ENCODE data around the gene MICAL2.

Gene MICAL2

DNA sequence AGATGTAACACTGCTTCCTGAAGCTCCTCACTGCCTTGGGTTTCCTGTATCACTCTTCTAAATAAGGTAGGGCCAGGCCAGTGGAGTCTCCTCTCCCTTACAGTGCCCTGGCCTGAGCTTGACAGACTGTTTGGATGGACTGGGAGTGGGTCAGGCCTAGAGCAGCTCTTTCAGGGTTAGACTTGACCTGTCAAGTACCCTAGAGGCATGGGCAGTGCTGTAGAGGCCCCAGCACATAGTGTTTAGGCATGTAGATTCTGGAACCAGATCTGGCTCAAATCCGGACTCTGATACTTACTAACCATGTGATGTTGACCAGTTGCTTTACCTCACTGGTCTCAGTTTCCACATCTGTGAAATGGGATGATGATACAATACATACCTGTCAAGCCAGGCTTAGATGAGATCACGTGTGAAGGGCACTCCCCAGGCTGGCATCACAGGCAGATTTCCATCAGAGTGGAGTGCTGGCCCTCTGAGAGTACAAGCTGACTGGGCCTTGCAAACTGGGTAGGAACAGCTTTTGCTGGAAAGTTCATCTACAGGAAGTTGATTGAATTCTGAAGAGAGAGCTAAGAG lies 1.4 kb upstream of the MICAL2 start:
- no peaks in the 10 kb centered on the region for H3K27me3 Mint-ChIP-seq
- no peak for DNase-seq
- H3K27ac Mint-ChIP-seq: peak overlapping the region in 1 of 2 donors; percentile 59
- no peak for ATAC-seq (replicated peaks)
- peaks cover 35 to 43% of the 10 kb centered on the region in 2 donors for H3K4me1 Mint-ChIP-seq (ENCODE audit: low read depth in 2 of 2)
- peak overlapping the region; percentile 71 to 78 for H3K4me3 Mint-ChIP-seq
- H3K9me3 Mint-ChIP-seq: no peaks in the 10 kb centered on the region
- peaks cover 6% of the 10 kb centered on the region for H3K36me3 Mint-ChIP-seq (ENCODE audit: insufficient read depth)

DNA sequence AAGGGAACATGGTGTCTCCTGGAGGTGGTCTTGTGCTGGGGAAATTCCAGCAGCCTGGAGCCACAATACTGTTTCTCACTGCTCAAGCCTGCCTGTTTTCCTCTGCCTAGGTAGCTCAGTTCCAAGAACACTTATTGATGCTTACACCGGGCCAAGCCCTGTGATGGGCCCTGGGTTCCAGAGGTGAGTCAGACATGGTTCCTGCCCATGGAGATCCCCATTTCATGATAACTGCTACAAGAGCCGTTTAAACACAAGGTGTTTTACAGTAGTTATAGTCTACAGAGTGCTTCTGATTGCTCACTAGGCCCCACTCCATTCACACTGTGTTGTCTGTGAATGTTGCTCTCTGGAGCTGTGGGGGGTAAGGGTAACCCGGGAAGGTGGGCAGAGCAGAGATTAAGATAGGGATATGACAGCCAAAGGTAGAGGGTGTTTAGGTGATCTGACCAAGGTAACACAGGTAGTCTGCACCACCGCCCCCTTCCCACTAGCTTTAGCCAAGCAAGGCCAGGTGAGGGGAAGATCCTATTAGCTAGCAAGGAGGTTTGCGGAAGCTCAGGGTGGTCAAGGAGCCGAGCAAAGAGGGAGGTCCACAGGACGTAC lies 696 bp upstream of the MICAL2 start:
- Mint-ChIP-seq H3K4me3 (peak overlapping the region; percentile 71 to 78), H3K4me1 (ENCODE audit: low read depth in 2 of 2) (peaks cover 38 to 40% of the 10 kb centered on the region in 2 donors), H3K27me3 (no peaks in the 10 kb centered on the region), H3K27ac (peak overlapping the region; percentile 41 to 59), H3K9me3 (no peaks in the 10 kb centered on the region), H3K36me3 (ENCODE audit: insufficient read depth) (peaks cover 6% of the 10 kb centered on the region)
- DNase-seq: no peak
- no peak for ATAC-seq (replicated peaks)

DNA sequence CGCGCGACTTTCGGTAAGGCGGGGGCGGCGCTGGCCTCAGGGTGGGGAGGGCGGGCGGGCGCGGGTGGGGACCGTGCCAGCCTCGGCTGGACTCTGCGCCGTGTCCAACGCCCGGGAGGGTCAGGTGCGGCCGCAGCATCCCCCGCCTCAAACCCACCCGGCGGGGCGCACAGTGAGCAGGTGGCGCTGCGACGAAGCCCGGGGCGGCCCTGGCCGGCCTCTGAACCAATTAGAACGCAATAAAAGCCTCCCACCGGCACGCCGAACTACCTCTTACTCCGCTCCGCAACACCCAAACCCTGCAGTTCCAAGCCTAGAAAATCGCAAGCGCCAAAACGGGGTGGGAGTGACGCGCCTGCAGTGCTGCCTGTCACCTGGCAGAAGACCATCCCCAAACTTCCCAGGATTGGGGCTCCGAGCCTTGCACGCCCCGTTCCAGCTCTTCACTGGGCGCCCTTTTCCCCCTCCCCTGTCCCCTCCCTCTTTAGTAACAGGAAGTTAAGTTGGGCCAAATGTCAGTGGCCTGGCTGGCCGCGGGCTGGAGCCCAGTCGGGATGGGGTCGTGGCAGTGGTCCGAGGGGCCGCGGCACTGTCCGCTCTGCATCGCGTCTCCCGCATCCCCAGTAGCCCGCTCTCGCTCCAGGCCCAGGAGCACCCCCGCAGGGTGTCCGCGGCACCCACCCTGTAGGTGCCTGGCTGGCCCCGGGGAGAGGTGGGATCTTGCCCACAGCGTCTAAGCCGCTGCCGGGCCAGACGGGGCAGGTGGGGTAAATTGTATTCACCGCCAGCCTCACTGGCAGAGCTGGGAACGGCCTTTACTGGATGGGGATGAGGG lies 541 bp downstream of the MICAL2 start:
- Mint-ChIP-seq H3K27ac (no peak overlapping the region), H3K27me3 (no peaks in the 10 kb centered on the region), H3K4me3 (peak overlapping the region; percentile 79 to 82), H3K9me3 (no peaks in the 10 kb centered on the region), H3K36me3 (ENCODE audit: insufficient read depth) (peaks cover 3% of the 10 kb centered on the region), H3K4me1 (ENCODE audit: low read depth in 2 of 2) (peaks cover 33 to 35% of the 10 kb centered on the region in 2 donors)
- ATAC-seq (replicated peaks): peak; percentile 41
- peak in 2 of 3 experiments; percentile 14 to 19 for DNase-seq

DNA sequence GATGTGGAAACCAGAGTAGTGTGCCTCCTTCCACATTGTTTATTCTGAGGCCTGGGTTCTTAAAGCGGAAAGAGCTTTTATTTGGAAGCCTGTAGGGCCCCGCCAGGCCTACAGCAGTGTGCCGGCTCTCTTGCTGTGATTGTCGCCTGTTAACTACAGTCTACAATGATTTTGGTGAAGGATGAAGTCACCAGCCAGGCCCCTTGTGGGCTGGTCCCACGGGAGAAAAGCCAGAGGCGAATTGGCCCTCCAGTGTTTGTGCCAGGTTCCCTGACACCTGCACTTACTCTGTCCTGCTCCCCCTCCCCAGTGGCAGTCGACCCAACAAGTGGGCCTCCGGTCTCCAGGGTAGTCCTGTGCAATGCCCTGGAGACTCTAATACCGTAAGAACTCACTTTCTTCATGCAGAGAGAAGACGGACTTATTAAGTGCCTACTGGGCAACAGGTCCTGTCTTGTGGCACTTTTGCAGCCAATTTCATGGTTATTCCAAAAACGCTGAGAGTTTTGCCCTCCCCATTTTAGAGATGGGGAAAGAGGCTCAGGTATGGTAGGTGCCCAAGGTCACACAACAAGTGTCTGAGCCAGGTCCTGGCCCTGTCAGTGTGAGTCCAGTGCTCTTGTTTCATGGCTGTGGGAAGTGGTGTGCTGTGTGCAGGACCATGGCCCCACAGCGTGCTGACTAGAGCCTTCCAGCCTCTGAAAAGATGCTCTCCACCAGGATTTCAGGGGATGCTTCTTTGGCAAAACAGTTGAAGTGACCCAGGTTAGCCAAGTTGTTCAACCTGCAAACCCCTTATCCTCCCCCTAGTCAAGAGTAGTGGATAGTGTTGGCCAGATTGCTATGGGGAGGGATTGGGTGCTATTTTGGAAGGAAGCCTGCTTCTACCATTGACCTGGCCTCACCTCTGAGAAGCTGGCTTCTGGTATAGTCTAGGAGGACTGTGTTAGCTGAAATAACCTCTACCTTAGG lies 1.4 kb downstream of the MICAL2 start:
- Mint-ChIP-seq H3K36me3 (ENCODE audit: insufficient read depth) (peaks cover 3% of the 10 kb centered on the region), H3K4me1 (ENCODE audit: low read depth in 2 of 2) (peaks cover 30 to 36% of the 10 kb centered on the region in 2 donors), H3K27me3 (no peaks in the 10 kb centered on the region), H3K9me3 (no peaks in the 10 kb centered on the region), H3K27ac (no peak overlapping the region), H3K4me3 (peak overlapping the region; percentile 79 to 82)
- DNase-seq (no peak), ATAC-seq (replicated peaks) (no peak)

DNA sequence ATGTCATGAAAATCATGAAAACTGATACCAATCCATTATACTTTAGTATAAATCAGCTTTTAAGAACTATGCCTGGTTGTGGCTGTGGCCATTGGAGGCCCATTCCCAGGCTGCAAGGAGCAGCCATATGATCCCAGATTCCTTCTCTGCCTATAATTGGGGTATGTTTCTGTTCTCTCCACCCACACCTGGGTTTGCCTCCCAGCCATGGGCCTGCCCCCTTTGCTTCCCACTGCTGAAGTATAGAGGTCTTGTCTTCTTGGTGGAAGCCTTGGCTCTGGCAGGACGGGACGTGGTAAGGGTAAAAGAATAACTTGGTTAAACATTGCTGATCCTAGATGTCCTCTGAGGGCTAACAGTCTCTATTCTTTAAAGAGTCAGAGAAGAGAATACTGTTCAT lies 2.4 kb downstream of the MICAL2 start:
- H3K27me3 Mint-ChIP-seq: no peaks in the 10 kb centered on the region
- H3K9me3 Mint-ChIP-seq: no peaks in the 10 kb centered on the region
- DNase-seq: no peak
- peaks cover 3% of the 10 kb centered on the region for H3K36me3 Mint-ChIP-seq (ENCODE audit: insufficient read depth)
- H3K27ac Mint-ChIP-seq: peak overlapping the region in 1 of 2 donors; percentile 16
- peaks cover 30 to 39% of the 10 kb centered on the region in 2 donors for H3K4me1 Mint-ChIP-seq (ENCODE audit: low read depth in 2 of 2)
- ATAC-seq (replicated peaks): no peak
- no peak overlapping the region for H3K4me3 Mint-ChIP-seq

DNA sequence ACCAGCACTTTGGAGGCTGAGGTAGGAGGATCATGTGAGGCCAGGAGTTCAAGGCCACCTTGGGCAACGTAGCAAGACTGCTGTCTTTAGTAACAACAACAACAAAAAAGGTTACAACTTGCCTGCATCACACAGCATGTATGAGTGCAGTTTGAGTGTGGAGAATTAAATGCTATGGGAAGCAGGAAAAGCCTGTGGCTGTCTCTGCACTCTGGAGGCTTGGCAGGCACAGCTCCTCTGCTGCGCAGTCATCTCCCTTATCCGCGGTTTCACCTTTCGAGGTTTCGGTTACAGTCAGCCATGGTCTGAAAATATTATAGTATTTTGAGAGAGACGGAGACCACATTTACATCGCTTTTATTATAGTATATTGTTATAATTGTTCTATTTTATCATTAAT lies 2.9 kb downstream of the MICAL2 start:
- ATAC-seq (replicated peaks) (no peak), DNase-seq (no peak)
- peaks cover 30 to 39% of the 10 kb centered on the region in 2 donors for H3K4me1 Mint-ChIP-seq (ENCODE audit: low read depth in 2 of 2)
- H3K27ac Mint-ChIP-seq: peak overlapping the region in 1 of 2 donors; percentile 16
- no peaks in the 10 kb centered on the region for H3K9me3 Mint-ChIP-seq
- peak overlapping the region in 1 of 2 donors; percentile 33 for H3K4me3 Mint-ChIP-seq
- H3K27me3 Mint-ChIP-seq: no peaks in the 10 kb centered on the region
- peaks cover 3% of the 10 kb centered on the region for H3K36me3 Mint-ChIP-seq (ENCODE audit: insufficient read depth)

DNA sequence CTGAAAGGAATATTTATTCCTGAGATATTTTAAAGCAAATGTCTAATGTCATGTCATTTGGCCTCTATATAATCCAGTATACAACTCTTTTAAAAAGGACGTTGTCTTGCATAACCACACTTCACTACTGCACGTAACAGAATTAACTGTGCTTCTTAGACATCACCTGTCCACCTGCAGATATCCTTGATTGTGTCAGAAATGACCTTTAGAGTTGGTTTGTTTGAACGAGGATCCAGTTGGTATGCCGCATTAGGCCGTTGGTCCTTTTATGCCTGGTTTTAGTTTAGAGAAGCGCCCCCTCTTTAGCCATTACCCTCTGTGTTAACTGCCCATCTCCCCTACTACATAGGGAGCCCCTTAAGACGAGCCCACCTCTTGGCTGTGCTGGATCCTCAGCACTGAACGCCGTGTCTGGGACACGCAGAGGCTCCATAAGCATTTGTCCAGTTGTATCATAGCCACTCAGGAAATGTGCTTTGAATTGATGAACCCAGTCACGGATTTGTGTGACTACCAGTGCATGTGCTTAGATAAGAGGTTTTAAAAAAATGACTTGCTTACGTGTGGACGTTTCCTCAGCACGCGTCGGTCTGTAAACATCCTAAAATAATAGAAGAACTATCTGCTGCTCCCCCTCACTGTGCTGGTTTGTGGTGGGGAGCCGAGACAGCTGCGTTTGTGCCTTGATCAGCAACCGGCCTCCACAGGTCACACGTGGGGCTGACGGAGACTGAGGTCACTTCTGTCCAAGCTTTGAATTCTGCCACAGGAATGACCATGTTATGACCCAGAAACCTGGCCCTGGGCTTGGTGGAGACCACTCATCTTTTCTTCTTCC lies 4.0 kb downstream of the MICAL2 start:
- Mint-ChIP-seq H3K4me1 (ENCODE audit: low read depth in 2 of 2) (peaks cover 29 to 34% of the 10 kb centered on the region in 2 donors), H3K27me3 (no peaks in the 10 kb centered on the region), H3K4me3 (no peak overlapping the region), H3K9me3 (no peaks in the 10 kb centered on the region), H3K27ac (no peak overlapping the region), H3K36me3 (ENCODE audit: insufficient read depth) (no peaks in the 10 kb centered on the region)
- ATAC-seq (replicated peaks) (no peak), DNase-seq (no peak)

DNA sequence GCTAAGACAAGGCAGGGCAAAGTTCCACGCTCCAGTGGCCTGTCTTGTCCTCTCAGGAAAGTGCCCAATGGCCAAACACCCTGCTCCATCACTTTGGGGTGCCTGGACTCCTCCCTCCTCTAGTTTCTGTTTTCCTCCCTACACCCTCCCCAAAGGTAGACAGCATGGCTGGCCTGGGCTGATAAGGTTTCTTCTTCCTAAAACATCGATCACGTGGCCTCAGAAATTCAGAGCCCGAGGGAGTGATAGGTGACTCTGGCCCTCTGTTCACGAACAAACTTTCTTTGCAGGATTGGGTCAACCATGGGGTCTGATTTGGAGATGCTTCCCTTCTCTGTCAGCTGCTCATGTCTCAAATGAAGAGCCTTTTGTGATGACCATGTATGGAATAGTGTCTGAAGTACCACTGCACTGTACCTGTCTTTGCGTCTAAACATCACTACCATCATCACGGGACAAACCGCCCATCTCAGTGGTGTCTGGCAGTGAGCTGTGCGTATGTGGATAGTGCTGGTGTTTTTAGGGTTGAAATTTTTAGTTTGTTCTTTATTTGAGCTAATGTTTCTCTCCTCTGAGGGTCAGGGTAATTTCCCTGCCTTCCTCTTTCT lies 6.1 kb downstream of the MICAL2 start:
- Mint-ChIP-seq H3K36me3 (ENCODE audit: insufficient read depth) (no peaks in the 10 kb centered on the region), H3K4me3 (no peak overlapping the region), H3K4me1 (ENCODE audit: low read depth in 2 of 2) (peaks cover 25 to 32% of the 10 kb centered on the region in 2 donors), H3K9me3 (no peaks in the 10 kb centered on the region), H3K27me3 (no peaks in the 10 kb centered on the region), H3K27ac (peak overlapping the region in 1 of 2 donors; percentile 44)
- ATAC-seq (replicated peaks) (no peak), DNase-seq (no peak)

DNA sequence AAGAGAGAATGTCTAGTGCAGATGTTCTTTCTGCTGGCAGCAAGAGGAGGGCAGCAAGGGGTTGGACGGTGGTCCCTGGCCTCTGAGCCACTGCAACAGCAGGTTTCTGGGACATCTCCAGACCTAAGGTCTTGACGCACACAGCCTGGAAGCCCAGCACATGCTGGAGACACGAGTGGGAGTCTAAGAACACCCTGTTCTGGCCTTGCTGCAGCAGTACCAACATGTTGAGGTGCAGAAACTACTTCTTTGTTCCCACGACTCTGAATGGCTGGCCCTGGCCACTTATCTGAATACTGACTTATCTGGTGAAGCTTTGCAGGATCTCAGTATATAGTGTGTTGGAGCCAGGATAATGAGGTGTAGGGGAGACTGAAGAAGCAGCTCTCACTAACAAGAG lies 6.8 kb downstream of the MICAL2 start:
- H3K4me3 Mint-ChIP-seq: no peak overlapping the region
- no peaks in the 10 kb centered on the region for H3K9me3 Mint-ChIP-seq
- no peaks in the 10 kb centered on the region for H3K36me3 Mint-ChIP-seq (ENCODE audit: insufficient read depth)
- ATAC-seq (replicated peaks) (no peak), DNase-seq (no peak)
- H3K4me1 Mint-ChIP-seq (ENCODE audit: low read depth in 2 of 2): peaks cover 19 to 31% of the 10 kb centered on the region in 2 donors
- H3K27me3 Mint-ChIP-seq: no peaks in the 10 kb centered on the region
- no peak overlapping the region for H3K27ac Mint-ChIP-seq

DNA sequence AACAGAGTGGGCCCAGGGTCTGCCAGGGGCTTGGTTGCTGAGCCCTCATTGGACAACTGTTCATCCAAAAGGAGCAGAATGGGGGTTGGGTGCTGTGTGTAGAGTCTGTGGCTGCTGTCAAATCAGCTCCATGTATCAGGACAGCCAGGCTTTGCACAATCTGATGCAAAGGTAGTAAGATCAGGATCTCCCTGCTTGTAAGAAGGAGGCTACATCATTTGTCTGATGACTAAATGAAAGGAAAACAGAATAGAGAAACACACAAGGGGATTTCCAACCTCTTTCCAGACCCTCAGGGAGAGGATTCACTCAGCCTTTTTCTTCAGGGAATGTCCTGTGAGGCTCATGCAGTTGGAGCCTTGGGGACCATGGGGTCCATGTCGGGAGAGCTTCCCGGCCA lies 7.2 kb downstream of the MICAL2 start:
- no peak for DNase-seq
- no peaks in the 10 kb centered on the region for H3K27me3 Mint-ChIP-seq

DNA sequence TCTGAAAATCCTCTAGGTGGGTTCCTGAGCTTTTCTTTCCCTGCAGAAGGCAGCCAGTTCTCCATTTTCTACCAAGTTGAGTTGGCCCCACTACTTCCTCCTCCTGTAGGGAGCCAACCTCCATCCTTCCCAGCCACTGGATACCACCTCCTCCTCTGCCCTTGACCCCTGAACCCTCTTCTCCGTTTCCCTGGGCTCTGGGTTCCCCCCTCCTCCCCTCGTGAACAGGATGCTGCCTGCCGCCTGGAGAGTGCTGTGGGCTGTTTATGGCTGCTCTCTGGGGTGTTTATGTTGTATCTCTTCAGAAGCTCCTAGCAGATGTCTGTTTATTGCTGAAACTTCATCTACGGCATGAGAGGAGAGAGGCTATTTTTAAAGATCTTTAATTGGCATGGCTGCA lies 8.6 kb downstream of the MICAL2 start:
- Mint-ChIP-seq H3K27ac (peak overlapping the region in 1 of 2 donors; percentile 14), H3K9me3 (no peaks in the 10 kb centered on the region), H3K4me1 (ENCODE audit: low read depth in 2 of 2) (peaks cover 12 to 25% of the 10 kb centered on the region in 2 donors), H3K27me3 (no peaks in the 10 kb centered on the region), H3K4me3 (no peak overlapping the region), H3K36me3 (ENCODE audit: insufficient read depth) (no peaks in the 10 kb centered on the region)
- ATAC-seq (replicated peaks) (no peak), DNase-seq (no peak)

More for the DNA sequence above, 7.2 kb downstream of the MICAL2 start:
- Mint-ChIP-seq H3K4me3 (no peak overlapping the region), H3K27ac (no peak overlapping the region), H3K4me1 (ENCODE audit: low read depth in 2 of 2) (peaks cover 19 to 30% of the 10 kb centered on the region in 2 donors), H3K9me3 (no peaks in the 10 kb centered on the region), H3K36me3 (ENCODE audit: insufficient read depth) (no peaks in the 10 kb centered on the region)
- ATAC-seq (replicated peaks): no peak

DNA sequence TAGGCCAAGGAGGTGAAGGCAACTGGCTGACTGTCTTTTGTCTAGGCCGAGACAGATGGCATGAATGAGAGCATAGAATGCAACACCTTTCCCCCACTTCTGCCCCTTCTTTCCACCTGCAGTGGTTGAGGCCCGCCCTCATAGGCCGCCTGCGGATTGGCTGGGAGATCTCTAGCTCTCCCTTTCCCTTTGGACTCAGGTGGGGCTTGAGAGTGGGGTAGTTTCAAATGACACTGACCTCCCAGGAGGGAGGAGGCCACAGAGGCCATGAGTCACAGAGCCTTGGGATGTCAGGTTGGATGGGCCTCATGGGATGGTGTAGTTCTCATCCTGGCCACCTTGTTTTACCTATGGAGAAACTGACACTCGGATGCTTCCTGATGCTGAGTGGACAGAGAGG lies 9.1 kb downstream of the MICAL2 start:
- no peak overlapping the region for H3K4me3 Mint-ChIP-seq
- H3K27ac Mint-ChIP-seq: no peak overlapping the region
- ATAC-seq (replicated peaks) (no peak), DNase-seq (no peak)
- no peaks in the 10 kb centered on the region for H3K9me3 Mint-ChIP-seq
- peaks cover 16 to 24% of the 10 kb centered on the region in 2 donors for H3K4me1 Mint-ChIP-seq (ENCODE audit: low read depth in 2 of 2)
- no peaks in the 10 kb centered on the region for H3K36me3 Mint-ChIP-seq (ENCODE audit: insufficient read depth)
- H3K27me3 Mint-ChIP-seq: no peaks in the 10 kb centered on the region

Data from effector memory CD8-positive, alpha-beta T cell (primary cell).